ENCODE results near the gene TMEM139. TPM values are rescaled to one million over a fixed set of nuclear protein-coding genes. Genes with fewer than 3 reads are reported as not detected.

The TMEM139 gene
- polyA plus RNA-seq, 1 donor: 36.2 TPM

- DNase-seq: peak in 1 of 2 donors; percentile 67
- H3K9me3 ChIP-seq (ENCODE audit: control insufficient read depth, low read depth, low read length): no peaks in the 10 kb centered on the region
- WGBS (ENCODE audit: insufficient coverage, low lambda C conversion rate): 17% methylated on average over 1 of the region's 7 CpGs
- H3K4me1 ChIP-seq (ENCODE audit: control insufficient read depth, insufficient read depth, low read length): peaks cover 17% of the 10 kb centered on the region
- H3K27ac ChIP-seq (ENCODE audit: low read length): peak overlapping the region; percentile 23
- H3K27me3 ChIP-seq (ENCODE audit: control insufficient read depth, insufficient read depth, low read length): no peaks in the 10 kb centered on the region
- H3K4me3 ChIP-seq (ENCODE audit: low read length): no peak overlapping the region
- H3K36me3 ChIP-seq (ENCODE audit: control insufficient read depth, insufficient read depth, low read length): no peaks in the 10 kb centered on the region
These were observed 41.6 kb upstream of the TMEM139 start for GRCh38 chr7:143243111-143243510.

GRCh38 chr7:143243614-143244013 is 41.1 kb upstream of the TMEM139 start:
- no CpG with 5 or more reads among the region's 3 CpGs for WGBS (ENCODE audit: insufficient coverage, low lambda C conversion rate)
- H3K36me3 ChIP-seq (ENCODE audit: control insufficient read depth, insufficient read depth, low read length): no peaks in the 10 kb centered on the region
- DNase-seq: peak in 1 of 2 donors; percentile 44

DNA sequence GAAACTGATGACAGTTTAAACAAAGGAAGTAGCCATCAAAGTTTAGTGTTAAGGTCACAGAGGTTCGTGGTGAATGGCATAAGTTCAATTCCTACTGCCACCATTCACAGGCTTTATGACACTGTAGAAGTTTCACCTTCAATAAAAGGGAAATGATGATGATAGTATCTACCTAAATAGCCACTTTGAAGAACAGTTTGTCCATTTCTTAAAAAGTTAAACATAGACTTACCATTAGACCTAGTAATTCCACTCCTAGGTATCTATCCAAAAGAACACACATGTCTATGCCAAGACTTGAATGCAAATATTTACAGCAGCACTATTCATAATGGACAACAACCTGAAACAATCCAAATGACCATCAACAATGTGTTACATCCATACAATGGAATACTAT is 40.4 kb upstream of the TMEM139 start:
- Histone ChIP-seq H3K27ac (ENCODE audit: low read length) (no peak overlapping the region), H3K9me3 (ENCODE audit: control insufficient read depth, low read depth, low read length) (no peaks in the 10 kb centered on the region), H3K4me3 (ENCODE audit: low read length) (no peak overlapping the region), H3K27me3 (ENCODE audit: control insufficient read depth, insufficient read depth, low read length) (no peaks in the 10 kb centered on the region), H3K4me1 (ENCODE audit: control insufficient read depth, insufficient read depth, low read length) (peaks cover 19% of the 10 kb centered on the region), H3K36me3 (ENCODE audit: control insufficient read depth, insufficient read depth, low read length) (no peaks in the 10 kb centered on the region)
- DNase-seq: no peak
- 20% methylated on average over 1 of the region's 1 CpG for WGBS (ENCODE audit: insufficient coverage, low lambda C conversion rate)

More at GRCh38 chr7:143243614-143244013, 41.1 kb upstream of the TMEM139 start:
- H3K4me3 ChIP-seq (ENCODE audit: low read length): no peak overlapping the region
- H3K4me1 ChIP-seq (ENCODE audit: control insufficient read depth, insufficient read depth, low read length): peaks cover 17% of the 10 kb centered on the region
- H3K27me3 ChIP-seq (ENCODE audit: control insufficient read depth, insufficient read depth, low read length): no peaks in the 10 kb centered on the region
- H3K9me3 ChIP-seq (ENCODE audit: control insufficient read depth, low read depth, low read length): no peaks in the 10 kb centered on the region
- H3K27ac ChIP-seq (ENCODE audit: low read length): peak overlapping the region; percentile 23

GRCh38 chr7:143245123-143245522 is 39.6 kb upstream of the TMEM139 start:
- no peak overlapping the region for H3K27ac ChIP-seq (ENCODE audit: low read length)
- DNase-seq: peak in 1 of 2 donors; percentile 17
- WGBS (ENCODE audit: insufficient coverage, low lambda C conversion rate): 50% methylated on average over 1 of the region's 3 CpGs

DNA sequence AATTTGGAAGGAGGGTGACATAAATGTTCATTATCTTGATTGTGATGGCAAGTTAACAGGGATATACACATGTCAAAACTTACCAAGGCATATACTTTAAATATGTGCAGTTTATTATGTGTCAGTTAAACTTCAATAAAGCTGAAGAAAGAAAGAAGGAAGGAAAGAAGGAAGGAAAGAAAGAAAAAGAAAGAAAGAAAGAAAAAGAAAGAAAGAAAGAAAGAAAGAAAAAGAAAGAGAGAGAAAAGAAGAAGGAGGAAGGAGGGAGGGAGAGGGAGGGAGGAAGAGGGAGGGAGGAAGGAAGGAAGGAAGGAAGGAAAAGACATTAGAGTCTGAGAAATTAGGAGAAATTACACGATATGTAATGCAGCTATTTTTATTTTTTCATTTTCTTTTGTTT is 37.4 kb upstream of the TMEM139 start:
- Histone ChIP-seq H3K27ac (ENCODE audit: low read length) (no peak overlapping the region), H3K9me3 (ENCODE audit: control insufficient read depth, low read depth, low read length) (no peaks in the 10 kb centered on the region), H3K4me1 (ENCODE audit: control insufficient read depth, insufficient read depth, low read length) (peaks cover 19% of the 10 kb centered on the region), H3K27me3 (ENCODE audit: control insufficient read depth, insufficient read depth, low read length) (no peaks in the 10 kb centered on the region), H3K36me3 (ENCODE audit: control insufficient read depth, insufficient read depth, low read length) (no peaks in the 10 kb centered on the region), H3K4me3 (ENCODE audit: low read length) (no peak overlapping the region)
- 86% methylated on average over 1 of the region's 1 CpG for WGBS (ENCODE audit: insufficient coverage, low lambda C conversion rate)
- no peak for DNase-seq

More at GRCh38 chr7:143245123-143245522, 39.6 kb upstream of the TMEM139 start:
- no peak overlapping the region for H3K4me3 ChIP-seq (ENCODE audit: low read length)
- no peaks in the 10 kb centered on the region for H3K36me3 ChIP-seq (ENCODE audit: control insufficient read depth, insufficient read depth, low read length)
- H3K27me3 ChIP-seq (ENCODE audit: control insufficient read depth, insufficient read depth, low read length): no peaks in the 10 kb centered on the region
- peaks cover 19% of the 10 kb centered on the region for H3K4me1 ChIP-seq (ENCODE audit: control insufficient read depth, insufficient read depth, low read length)
- no peaks in the 10 kb centered on the region for H3K9me3 ChIP-seq (ENCODE audit: control insufficient read depth, low read depth, low read length)

DNA sequence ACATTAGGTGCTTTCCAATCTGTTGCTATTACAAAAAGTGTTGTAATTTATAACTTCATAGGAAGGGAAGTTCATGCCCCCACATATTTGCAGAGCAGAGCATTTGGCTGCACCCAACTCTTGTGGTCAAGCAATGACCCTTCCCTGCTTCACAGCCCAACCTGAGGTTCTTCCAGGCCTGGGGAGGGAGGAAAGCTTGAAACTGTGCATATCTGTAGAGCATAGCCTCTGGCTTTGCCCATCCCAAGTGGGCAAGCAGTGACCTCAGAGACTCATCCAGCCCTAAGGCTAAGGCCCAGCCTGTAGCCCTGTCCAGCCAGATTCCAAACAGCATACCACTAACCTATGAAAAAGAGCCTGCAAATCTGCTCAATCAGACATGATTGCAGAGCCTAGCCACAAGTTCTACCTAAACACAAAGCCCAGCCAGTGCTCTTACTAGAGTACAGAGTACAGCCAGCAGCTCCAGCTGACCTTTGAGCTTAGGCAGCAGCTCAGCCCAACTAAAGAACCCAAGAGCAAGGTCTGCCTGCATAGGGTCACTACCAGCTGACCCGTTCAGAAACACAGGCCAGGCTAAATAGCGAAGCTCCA is 35.9 kb upstream of the TMEM139 start:
- H3K27ac ChIP-seq (ENCODE audit: low read length): peak overlapping the region; percentile 20
- WGBS (ENCODE audit: insufficient coverage, low lambda C conversion rate): no CpG with 5 or more reads among the region's 2 CpGs
- DNase-seq: peak; percentile 44 to 61

GRCh38 chr7:143250199-143250598 is 34.6 kb upstream of the TMEM139 start:
- H3K9me3 ChIP-seq (ENCODE audit: control insufficient read depth, low read depth, low read length): no peaks in the 10 kb centered on the region
- DNase-seq: no peak

More for the DNA sequence above, 35.9 kb upstream of the TMEM139 start:
- Histone ChIP-seq H3K36me3 (ENCODE audit: control insufficient read depth, insufficient read depth, low read length) (no peaks in the 10 kb centered on the region), H3K27me3 (ENCODE audit: control insufficient read depth, insufficient read depth, low read length) (no peaks in the 10 kb centered on the region), H3K9me3 (ENCODE audit: control insufficient read depth, low read depth, low read length) (no peaks in the 10 kb centered on the region), H3K4me3 (ENCODE audit: low read length) (no peak overlapping the region), H3K4me1 (ENCODE audit: control insufficient read depth, insufficient read depth, low read length) (peaks cover 10% of the 10 kb centered on the region)

GRCh38 chr7:143250822-143251221 is 33.9 kb upstream of the TMEM139 start:
- Histone ChIP-seq H3K27ac (ENCODE audit: low read length) (no peak overlapping the region), H3K36me3 (ENCODE audit: control insufficient read depth, insufficient read depth, low read length) (no peaks in the 10 kb centered on the region), H3K4me1 (ENCODE audit: control insufficient read depth, insufficient read depth, low read length) (peaks cover 2% of the 10 kb centered on the region), H3K9me3 (ENCODE audit: control insufficient read depth, low read depth, low read length) (no peaks in the 10 kb centered on the region), H3K27me3 (ENCODE audit: control insufficient read depth, insufficient read depth, low read length) (no peaks in the 10 kb centered on the region), H3K4me3 (ENCODE audit: low read length) (no peak overlapping the region)
- DNase-seq: no peak
- WGBS (ENCODE audit: insufficient coverage, low lambda C conversion rate): 100% methylated on average over 1 of the region's 1 CpG

More at GRCh38 chr7:143250199-143250598, 34.6 kb upstream of the TMEM139 start:
- H3K36me3 ChIP-seq (ENCODE audit: control insufficient read depth, insufficient read depth, low read length): no peaks in the 10 kb centered on the region
- no peak overlapping the region for H3K27ac ChIP-seq (ENCODE audit: low read length)
- no peaks in the 10 kb centered on the region for H3K27me3 ChIP-seq (ENCODE audit: control insufficient read depth, insufficient read depth, low read length)
- peaks cover 6% of the 10 kb centered on the region for H3K4me1 ChIP-seq (ENCODE audit: control insufficient read depth, insufficient read depth, low read length)
- H3K4me3 ChIP-seq (ENCODE audit: low read length): no peak overlapping the region

GRCh38 chr7:143252006-143252405 is 32.8 kb upstream of the TMEM139 start:
- Histone ChIP-seq H3K4me3 (ENCODE audit: low read length) (no peak overlapping the region), H3K36me3 (ENCODE audit: control insufficient read depth, insufficient read depth, low read length) (no peaks in the 10 kb centered on the region), H3K9me3 (ENCODE audit: control insufficient read depth, low read depth, low read length) (no peaks in the 10 kb centered on the region), H3K27ac (ENCODE audit: low read length) (no peak overlapping the region), H3K4me1 (ENCODE audit: control insufficient read depth, insufficient read depth, low read length) (peaks cover 2% of the 10 kb centered on the region), H3K27me3 (ENCODE audit: control insufficient read depth, insufficient read depth, low read length) (no peaks in the 10 kb centered on the region)
- no peak for DNase-seq
- WGBS (ENCODE audit: insufficient coverage, low lambda C conversion rate): no CpG with 5 or more reads among the region's 2 CpGs

DNA sequence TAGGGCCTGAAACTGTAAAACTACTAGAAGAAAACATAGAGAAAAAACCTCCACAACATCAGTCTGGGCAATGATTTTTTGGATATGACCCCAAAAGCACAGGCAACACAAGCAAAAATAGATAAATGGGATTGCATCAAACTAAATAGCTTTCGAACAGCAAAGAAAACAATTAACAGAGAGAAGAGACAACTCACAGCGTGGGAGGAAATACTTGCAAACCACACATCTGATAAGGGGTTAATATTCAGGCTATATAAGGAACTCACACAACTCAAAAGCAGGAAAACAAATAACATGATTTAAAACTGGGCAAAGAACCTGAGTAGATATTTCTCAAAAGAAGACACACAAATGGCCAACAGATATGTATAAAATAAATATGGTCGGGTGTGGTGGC is 29.2 kb upstream of the TMEM139 start:
- H3K4me1 ChIP-seq (ENCODE audit: control insufficient read depth, insufficient read depth, low read length): peaks cover 4% of the 10 kb centered on the region
- H3K27ac ChIP-seq (ENCODE audit: low read length): no peak overlapping the region
- WGBS (ENCODE audit: insufficient coverage, low lambda C conversion rate): no CpG with 5 or more reads among the region's 3 CpGs
- no peaks in the 10 kb centered on the region for H3K9me3 ChIP-seq (ENCODE audit: control insufficient read depth, low read depth, low read length)
- H3K4me3 ChIP-seq (ENCODE audit: low read length): no peak overlapping the region
- no peaks in the 10 kb centered on the region for H3K36me3 ChIP-seq (ENCODE audit: control insufficient read depth, insufficient read depth, low read length)
- no peaks in the 10 kb centered on the region for H3K27me3 ChIP-seq (ENCODE audit: control insufficient read depth, insufficient read depth, low read length)
- DNase-seq: no peak

- WGBS (ENCODE audit: insufficient coverage, low lambda C conversion rate): 100% methylated on average over 2 of the region's 3 CpGs
- no peak overlapping the region for H3K4me3 ChIP-seq (ENCODE audit: low read length)
- H3K27ac ChIP-seq (ENCODE audit: low read length): no peak overlapping the region
- H3K4me1 ChIP-seq (ENCODE audit: control insufficient read depth, insufficient read depth, low read length): peaks cover 4% of the 10 kb centered on the region
- DNase-seq: no peak
- H3K27me3 ChIP-seq (ENCODE audit: control insufficient read depth, insufficient read depth, low read length): no peaks in the 10 kb centered on the region
- no peaks in the 10 kb centered on the region for H3K36me3 ChIP-seq (ENCODE audit: control insufficient read depth, insufficient read depth, low read length)
- H3K9me3 ChIP-seq (ENCODE audit: control insufficient read depth, low read depth, low read length): no peaks in the 10 kb centered on the region
These were observed 28.4 kb upstream of the TMEM139 start for GRCh38 chr7:143256325-143256724.
